ENCODE measurements around the gene BFSP2. TPM values are rescaled to one million over a fixed set of nuclear protein-coding genes. Genes with fewer than 3 reads are reported as not detected.

BFSP2 gene
- not detected for total RNA-seq

DNA sequence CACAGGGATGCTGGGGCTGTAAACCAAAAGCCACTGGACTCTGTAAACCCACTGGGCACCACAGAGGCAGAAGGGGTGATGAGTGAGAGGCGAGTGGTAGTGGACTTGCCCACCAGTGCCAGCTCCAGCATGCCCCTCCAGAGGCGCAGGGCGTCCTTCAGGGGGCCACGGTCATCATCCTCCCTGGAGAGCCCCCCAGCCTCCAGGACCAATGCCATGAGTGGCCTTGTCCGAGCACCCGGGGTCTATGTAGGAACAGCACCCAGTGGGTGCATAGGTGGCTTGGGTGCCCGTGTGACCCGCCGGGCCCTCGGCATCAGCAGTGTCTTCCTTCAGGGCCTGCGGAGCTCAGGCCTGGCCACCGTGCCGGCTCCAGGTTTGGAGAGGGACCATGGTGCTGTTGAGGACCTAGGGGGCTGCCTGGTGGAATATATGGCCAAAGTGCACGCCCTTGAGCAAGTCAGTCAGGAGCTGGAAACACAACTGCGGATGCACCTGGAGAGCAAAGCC is at the start of gene BFSP2:
BFSP2 (plus strand) TSS at position 51 of the 510 bp plus-strand sequence; CDS start at position 79, 28 bp downstream.
- no peak for DNase-seq

GRCh38 chr3:133354721-133355120 is 45.1 kb upstream of the BFSP2 start:
- no peak for DNase-seq

DNA sequence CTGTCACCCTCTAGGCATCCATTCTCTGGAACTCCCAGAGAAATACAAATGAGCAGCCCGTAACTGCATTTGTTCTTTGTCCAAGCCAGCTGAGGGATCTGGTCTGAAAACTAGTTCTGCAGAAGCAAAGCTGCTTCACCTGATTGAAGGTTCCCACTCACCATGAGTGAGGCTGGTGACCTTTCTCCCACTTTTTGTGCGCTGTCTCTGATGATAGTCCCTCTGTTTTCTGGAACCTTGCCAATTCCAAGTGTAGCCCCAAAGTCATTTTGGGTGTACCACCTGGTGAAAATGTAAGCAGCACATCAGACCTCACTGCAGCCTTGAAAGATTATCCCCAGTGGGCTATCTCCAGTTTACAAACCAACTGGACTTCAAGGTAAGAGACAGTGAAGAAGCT is 39.4 kb upstream of the BFSP2 start:
- no peak for DNase-seq

GRCh38 chr3:133361011-133361410 is 38.8 kb upstream of the BFSP2 start:
- no peak for DNase-seq

DNA sequence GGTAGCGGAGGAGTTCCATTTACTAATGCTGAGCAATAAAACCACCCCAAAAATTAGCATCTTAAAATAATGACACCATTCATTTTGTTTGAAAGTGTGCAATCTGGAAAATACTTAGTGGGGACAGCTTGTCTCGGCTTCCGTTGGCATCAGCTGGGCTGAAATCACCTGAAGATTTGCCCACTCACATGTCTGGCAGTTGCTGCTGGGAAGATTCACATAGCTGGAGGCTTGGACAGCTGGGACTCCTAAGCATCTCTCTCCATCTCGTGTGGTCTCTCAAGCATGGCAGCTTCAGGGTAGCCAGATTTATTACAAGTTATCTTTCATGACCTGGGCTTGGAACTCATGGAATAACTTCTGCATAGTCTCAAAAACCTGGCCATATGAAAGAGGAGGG is 38.4 kb upstream of the BFSP2 start:
- no peak for DNase-seq

DNA sequence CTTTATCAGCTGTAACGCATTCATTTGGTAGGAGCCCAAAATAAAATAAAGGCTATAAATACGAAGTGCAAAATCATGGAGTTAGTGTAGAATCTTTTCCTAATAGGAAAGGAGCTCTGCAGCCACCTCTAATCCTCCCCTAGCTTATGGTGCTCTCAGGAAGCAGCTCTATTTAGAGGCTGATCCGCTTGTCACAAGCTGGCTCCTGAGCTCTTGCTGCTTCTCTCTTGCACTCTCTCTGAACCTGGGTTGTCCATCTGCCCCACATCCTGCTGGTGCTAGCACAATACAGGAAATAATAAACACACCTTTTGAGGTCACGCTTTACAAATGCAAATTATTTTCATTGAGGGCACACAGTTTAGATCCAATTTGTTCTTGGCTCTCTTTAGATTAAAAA is 37.3 kb upstream of the BFSP2 start:
- no peak for DNase-seq

DNA sequence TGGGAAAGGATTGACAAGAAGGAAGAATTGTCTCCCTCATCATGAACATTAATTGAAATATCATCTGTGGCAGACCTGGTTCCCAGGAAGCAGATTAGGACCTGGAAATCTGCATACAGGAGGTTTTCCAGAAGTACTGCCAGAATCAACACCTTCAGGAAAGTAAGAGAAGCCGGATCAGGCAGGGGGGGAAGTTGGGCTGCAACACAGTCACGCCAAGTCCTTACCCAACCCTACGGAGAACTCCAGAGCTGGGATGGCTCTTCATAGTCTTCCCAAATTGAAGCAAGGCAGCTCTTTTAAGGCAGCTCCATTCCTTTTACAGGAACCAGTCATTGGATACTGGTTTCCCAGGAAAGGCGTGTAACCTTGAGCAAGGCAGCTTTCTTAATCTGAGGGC is 35.2 kb upstream of the BFSP2 start:
- DNase-seq = no peak

DNA sequence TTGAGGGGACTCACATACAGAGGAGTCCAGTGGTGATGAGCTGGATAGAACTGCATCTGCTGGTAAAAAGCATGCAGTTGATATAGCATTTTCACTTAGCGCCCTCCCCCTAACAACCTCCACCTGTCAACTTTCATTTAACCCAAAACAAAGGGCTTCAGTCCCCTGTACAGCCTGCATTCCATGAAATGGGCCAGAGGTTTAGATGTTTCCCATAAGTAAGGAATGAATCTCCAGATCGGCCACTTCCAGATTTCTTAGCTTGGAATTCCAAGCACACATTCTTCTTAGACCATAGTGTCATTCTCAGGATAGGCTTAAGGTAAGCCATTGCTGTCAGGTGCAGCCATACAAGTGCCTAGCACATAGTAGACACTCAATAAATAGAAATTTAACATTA is 32.9 kb upstream of the BFSP2 start:
- DNase-seq = no peak

- no peak for DNase-seq
These were observed 32.5 kb upstream of the BFSP2 start for GRCh38 chr3:133367403-133367802.

DNA sequence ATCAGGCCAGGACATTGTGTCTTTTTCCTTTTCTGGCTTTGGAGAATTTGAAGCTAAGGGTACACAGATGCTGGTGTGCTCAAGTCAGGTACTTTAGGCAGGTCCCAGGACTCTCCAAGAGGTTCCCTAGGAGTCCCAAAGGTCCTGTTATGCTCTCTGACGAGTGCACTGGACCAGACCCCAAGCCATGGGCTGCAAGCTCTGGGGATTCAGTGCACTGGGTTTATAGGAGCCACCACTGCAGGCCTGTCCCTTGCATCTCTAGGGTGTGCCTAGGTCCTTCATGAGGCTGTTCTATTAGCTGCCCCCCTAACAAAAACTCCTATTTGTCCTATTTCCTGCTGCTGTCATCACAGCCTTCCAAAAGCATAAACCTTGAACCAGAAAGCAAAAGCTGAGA is 31.9 kb upstream of the BFSP2 start:
- no peak for DNase-seq

GRCh38 chr3:133368371-133369067 is 31.3 kb upstream of the BFSP2 start:
- no peak for DNase-seq

DNA sequence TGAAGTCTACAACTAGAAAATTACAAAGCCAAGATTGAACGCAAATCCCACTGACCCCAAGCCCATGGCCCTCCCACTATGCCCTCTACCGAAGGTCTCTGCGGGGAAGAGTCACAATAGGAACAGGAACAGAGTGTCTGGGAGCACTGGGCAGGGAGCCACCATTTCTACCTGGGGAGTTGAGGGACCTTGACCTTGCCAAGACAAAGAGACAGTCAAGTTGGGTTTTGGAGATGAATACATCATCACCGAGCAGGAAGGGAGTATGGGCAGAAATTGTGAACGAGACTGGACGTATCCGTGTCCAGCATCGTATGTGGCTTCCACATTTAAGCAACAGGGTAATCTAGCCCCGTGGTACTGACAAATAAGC is 30.8 kb upstream of the BFSP2 start:
- no peak for DNase-seq

DNA sequence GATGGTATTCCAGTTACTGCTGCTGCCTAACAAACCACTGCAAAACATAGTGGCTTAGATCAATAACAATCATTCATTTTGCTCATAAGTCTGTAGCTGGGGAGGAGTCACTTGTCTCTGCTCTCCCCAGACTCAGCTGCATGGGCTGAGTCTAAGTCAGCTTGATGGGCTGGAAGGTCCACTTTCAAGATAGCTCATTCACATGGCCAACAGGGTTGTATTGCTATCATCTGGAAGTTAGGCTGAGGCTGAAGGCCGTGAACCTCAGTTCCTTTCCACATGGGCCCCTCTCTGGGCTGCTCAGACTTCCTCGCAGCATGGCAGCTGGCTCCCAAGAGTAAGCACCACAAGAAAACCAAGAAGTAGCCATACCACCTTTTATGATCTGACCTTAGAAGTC is 28.7 kb upstream of the BFSP2 start:
- no peak for DNase-seq

DNA sequence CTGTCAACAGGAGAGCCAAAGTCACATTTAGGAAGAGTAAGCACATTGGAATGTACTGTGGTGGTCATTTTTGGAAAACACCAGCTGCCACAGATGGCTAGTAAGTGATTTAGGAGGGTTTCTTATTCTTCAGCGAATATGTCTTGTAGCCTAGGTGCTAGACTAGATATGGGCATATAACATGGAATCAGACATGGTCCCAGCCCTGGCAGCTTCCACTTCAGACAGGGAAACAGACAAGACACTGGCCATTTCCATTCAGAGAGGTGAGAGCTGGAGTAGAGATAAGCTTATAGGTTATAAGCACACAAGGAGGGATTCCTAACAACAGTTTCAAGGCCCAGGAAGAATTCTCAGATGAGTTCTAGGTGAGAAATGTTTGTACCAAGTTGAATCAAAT is 28.2 kb upstream of the BFSP2 start:
- DNase-seq = no peak

DNA sequence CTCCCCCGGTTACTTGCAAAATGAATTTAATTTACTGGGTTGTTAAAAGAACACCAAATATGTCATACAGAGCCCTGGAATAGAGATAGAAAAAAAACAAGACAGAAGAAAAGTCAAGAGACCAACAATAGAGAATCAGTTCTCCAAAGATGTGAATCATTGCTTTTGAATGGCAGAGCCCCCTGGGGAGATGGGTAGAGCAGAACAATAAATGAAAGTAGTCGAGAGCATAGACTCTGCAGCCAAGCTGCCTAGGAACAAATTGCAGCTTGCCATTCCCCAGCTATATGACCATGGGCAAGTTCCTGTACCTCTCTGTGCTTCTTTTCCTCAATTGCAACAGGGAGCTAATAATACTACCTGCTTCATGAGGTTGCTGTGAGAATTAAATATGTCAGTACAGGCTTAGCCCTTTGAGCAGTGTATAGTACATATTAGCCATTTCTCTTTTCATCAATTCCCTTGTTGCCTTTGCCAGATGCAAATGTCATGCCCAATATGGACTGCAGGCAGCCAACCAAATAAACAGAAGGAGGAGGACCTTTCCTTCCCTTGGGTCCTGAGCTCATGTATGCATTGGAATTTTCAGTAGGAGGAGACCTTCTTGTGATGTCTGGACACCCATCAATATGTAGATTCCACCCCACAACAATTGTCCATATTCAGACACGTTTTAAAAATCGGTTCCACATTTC is 25.0 kb upstream of the BFSP2 start:
- DNase-seq = no peak

DNA sequence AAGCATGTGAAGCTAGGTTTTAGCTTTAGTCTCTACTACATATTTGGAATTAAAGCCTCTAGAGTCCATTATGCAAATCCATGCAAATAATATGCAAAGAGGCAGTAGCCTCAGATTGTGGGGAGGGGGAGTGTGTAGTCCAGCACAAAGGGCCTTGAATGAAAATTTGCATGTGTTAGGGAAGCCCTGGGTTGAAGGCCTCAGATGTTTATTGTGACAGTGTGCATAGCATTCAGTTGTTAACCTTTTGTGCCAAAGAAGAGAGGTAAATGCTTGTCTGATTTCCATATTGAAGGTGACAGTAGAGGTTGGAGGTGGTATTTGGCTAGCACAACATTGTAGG is 24.5 kb upstream of the BFSP2 start:
- DNase-seq = no peak

GRCh38 chr3:133376810-133377209 is 23.0 kb upstream of the BFSP2 start:
- DNase-seq = peak; percentile 35

DNA sequence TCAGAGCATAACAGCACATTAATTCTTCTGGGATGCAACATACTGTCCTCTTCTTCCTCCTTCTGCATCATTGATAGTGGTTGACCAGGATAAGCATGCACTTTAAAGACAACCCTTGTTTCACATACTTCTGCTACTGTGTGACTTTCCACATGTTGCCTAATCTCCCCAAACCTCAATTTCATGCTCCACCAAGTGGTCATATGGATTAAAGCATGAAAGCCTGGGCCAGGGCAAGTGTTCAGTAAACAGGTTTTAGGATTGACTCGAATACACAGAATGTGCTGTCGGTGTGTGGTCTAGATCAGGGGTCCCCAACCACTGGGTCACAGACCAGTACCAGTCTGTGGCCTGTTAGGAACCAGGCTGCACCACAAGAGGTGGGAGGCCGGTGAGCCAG is 22.5 kb upstream of the BFSP2 start:
- DNase-seq = peak; percentile 69

DNA sequence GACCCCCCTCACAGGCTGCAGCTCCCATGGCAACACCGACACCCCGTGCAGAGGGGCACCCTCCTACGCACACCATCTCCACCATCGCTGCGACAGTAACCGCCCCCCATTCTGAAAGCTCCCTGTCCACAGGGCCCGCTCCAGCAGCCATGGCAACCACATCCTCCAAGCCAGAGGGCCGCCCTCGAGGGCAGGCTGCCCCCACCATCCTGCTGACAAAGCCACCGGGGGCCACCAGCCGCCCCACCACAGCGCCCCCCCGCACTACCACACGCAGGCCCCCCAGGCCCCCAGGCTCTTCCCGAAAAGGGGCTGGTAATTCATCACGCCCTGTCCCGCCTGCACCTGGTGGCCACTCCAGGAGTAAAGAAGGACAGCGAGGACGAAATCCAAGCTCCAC is 19.9 kb upstream of the BFSP2 start:
- no peak for DNase-seq

DNA sequence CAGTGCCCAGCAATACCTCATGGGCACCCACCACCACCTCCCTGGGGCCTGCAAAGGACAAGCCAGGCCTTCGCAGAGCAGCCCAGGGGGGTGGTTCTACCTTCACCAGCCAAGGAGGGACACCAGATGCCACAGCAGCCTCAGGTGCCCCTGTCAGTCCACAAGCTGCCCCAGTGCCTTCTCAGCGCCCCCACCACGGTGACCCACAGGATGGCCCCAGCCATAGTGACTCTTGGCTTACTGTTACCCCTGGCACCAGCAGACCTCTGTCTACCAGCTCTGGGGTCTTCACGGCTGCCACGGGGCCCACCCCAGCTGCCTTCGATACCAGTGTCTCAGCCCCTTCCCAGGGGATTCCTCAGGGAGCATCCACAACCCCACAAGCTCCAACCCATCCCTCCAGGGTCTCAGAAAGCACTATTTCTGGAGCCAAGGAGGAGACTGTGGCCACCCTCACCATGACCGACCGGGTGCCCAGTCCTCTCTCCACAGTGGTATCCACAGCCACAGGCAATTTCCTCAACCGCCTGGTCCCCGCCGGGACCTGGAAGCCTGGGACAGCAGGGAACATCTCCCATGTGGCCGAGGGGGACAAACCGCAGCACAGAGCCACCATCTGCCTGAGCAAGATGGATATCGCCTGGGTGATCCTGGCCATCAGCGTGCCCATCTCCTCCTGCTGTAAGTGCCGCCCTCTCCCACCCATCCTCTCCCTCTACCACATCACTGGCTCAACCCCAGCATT is 19.2 kb upstream of the BFSP2 start:
- DNase-seq = no peak

GRCh38 chr3:133381346-133382109 is 18.3 kb upstream of the BFSP2 start:
- no peak for DNase-seq

DNA sequence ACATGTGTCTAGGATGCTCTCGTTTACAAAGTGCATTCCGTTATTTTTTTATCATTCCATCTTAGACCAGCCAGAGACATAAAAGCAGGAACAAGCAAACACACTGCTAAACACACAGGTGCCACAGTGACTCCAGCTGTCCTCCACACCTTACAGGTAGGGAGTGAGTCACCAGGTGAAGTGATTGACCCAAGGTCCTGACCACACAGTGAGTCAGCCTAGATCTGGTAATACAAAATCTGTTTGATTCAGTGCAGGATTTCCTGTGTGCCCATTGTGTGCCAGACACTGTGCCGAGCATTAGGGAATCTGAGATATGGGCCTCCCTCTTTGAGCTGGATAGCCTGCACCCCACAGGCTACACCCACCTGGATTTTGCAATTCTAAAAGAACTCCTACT is 16.7 kb upstream of the BFSP2 start:
- no peak for DNase-seq

DNA sequence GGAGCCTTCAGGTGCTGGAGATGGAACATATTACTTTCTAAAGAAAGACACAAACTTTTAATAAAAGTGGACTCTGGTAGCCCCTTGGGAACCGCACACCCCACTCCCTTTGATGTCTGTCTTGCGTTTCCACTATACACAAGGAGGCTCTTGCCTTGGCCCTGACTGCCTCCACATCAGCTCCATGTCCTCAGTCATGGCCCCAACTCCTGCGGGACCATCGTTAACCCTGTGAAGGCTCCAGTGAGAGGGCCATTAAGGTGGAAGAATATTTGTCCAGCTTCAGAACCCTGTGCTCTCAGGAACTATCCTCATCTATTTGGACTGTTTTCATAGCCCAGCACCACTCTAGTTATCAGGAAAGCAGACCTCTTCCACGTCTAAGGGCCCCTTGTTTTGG is 16.1 kb upstream of the BFSP2 start:
- no peak for DNase-seq

Data from skin of body (tissue), 2 donors.